Measurements from ENCODE around the gene PEG3. TPM values are rescaled to one million over a fixed set of nuclear protein-coding genes. Genes with fewer than 3 reads are reported as not detected.

PEG3 gene
- total and polyA plus RNA-seq, 9 of the 15 experiments (the other 6 are each of a cell fraction or from before 2014, with no cell fraction given) = 0.04 to 0.40 TPM; not detected in 7

DNA sequence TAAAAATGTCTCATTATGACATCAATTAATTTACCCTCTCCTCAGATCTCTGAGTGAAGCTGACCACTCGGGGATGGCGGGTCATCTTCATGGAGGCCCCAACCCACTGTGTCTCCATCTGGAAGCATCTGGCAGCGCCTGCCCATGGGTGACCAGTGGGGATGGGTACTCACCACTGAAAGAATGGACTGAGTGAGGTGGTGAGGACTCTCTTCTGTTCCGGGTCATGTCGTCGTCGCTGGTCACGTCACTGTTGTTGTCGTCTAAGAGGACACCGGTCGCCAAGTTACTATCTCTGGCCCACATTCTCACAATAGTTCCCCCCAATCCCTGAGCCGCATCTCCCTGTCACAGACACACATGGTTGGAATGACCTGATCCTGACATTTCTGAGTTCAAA is 17.1 kb downstream of the PEG3 start:
- Histone ChIP-seq H3K27me3 (ENCODE audit: control insufficient read depth in 2 of 2, insufficient read depth in 2 of 2, low read length in 2 of 2) (no peaks in the 10 kb centered on the region), H3K9ac (ENCODE audit: insufficient read depth in 1 of 2, low read depth in 2 of 2, low read length in 2 of 2) (no peak overlapping the region), H3K4me2 (ENCODE audit: insufficient read depth, low read length) (no peak overlapping the region), H3K9me3 (replicated peaks; ENCODE audit: control insufficient read depth, insufficient read depth, low read depth, low read length) (no peaks in the 10 kb centered on the region; the same call in 1 of the 2 replicates), H4K20me1 (replicated peaks; ENCODE audit: control insufficient read depth, insufficient read depth, low read length) (no peaks in the 10 kb centered on the region), H3K36me3 (ENCODE audit: control insufficient read depth, insufficient read depth, low read length) (no peaks in the 10 kb centered on the region), H3K79me2 (ENCODE audit: control insufficient read depth, insufficient read depth, low read length) (no peaks in the 10 kb centered on the region), H2AFZ (ENCODE audit: low read depth, low read length) (no peak overlapping the region), H3K4me3 (no peak overlapping the region), H3K4me1 (replicated peaks in 1 of 2; ENCODE audit: control insufficient read depth in 2 of 2, insufficient read depth in 2 of 2, low read length in 2 of 2) (no peaks in the 10 kb centered on the region), H3K9me1 (ENCODE audit: control insufficient read depth, insufficient read depth, low read length) (no peaks in the 10 kb centered on the region), H3K27ac (ENCODE audit: extremely low read depth, low read depth, low read length) (no peak overlapping the region)
- TF ChIP-seq ZNF384 (IDR thresholded peaks at IDR 0.05; ENCODE audit: low read depth, low read length) (no peak), MED1 (CRISPR knock-in tag; IDR thresholded peaks at IDR 0.05; ENCODE audit: borderline replicate concordance) (no peak), ZNF707 (CRISPR knock-in tag; conservative IDR thresholded peaks at IDR 0.05) (no peak), HDAC8 (tag; IDR thresholded peaks at IDR 0.05) (no peak), BCOR (IDR thresholded peaks at IDR 0.05) (no peak), XRCC4 (IDR thresholded peaks at IDR 0.05; ENCODE audit: extremely low read depth, insufficient read depth, insufficient read length) (no peak), ZNF197 (CRISPR knock-in tag; IDR thresholded peaks at IDR 0.05; ENCODE audit: low read depth) (no peak), HDAC6 (IDR thresholded peaks at IDR 0.05; ENCODE audit: low read depth, low read length) (no peak), ZNF766 (CRISPR knock-in tag; conservative IDR thresholded peaks at IDR 0.05) (no peak), HNRNPLL (IDR thresholded peaks at IDR 0.05; ENCODE audit: low read depth, low read length, poor library complexity, severe bottlenecking) (no peak), ZNF146 (CRISPR knock-in tag; IDR thresholded peaks at IDR 0.05; ENCODE audit: unreplicated experiment) (no peak)
- TF ChIP-seq, protein P1, sequence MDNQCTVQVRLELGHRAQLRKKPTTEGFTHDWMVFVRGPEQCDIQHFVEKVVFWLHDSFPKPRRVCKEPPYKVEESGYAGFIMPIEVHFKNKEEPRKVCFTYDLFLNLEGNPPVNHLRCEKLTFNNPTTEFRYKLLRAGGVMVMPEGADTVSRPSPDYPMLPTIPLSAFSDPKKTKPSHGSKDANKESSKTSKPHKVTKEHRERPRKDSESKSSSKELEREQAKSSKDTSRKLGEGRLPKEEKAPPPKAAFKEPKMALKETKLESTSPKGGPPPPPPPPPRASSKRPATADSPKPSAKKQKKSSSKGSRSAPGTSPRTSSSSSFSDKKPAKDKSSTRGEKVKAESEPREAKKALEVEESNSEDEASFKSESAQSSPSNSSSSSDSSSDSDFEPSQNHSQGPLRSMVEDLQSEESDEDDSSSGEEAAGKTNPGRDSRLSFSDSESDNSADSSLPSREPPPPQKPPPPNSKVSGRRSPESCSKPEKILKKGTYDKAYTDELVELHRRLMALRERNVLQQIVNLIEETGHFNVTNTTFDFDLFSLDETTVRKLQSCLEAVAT (IDR thresholded peaks at IDR 0.05) = no peak
- TF ChIP-seq, protein P2, sequence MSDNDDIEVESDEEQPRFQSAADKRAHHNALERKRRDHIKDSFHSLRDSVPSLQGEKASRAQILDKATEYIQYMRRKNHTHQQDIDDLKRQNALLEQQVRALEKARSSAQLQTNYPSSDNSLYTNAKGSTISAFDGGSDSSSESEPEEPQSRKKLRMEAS (CRISPR knock-in tag; IDR thresholded peaks at IDR 0.05) = no peak
- WGBS (ENCODE audit: insufficient coverage, low coverage, missing lambda C conversion rate) = 2% methylated on average over 9 of the region's 12 CpGs
- FAIRE-seq (no peak), ATAC-seq (no peak), DNase-seq (ENCODE audit: extremely low read depth in 1 of 4, low spot score in 3 of 4) (no peak)
- ChIA-PET CTCF (ENCODE audit: low intra/inter-chr PET ratio) (no interaction called here), POLR2A (no interaction called here)
- intact Hi-C loops (cut with micrococcal nuclease) = no loop called here
- BruUV-seq (replicated peaks) = no TSS peak
- in situ Hi-C loops (cut with MboI) = no loop called here
